GM21423 (cell line): ENCODE data around the gene KRT81.

Experiments
- ATAC-seq: cut with Tn5 transposase; IDR thresholded peaks from one replicate; pipeline ENCODE4 v1.9.1; 2021; ENCODE audit warnings: mild to moderate bottlenecking, moderate library complexity; ENCODE audit not compliant: unreplicated experiment

Gene KRT81

DNA sequence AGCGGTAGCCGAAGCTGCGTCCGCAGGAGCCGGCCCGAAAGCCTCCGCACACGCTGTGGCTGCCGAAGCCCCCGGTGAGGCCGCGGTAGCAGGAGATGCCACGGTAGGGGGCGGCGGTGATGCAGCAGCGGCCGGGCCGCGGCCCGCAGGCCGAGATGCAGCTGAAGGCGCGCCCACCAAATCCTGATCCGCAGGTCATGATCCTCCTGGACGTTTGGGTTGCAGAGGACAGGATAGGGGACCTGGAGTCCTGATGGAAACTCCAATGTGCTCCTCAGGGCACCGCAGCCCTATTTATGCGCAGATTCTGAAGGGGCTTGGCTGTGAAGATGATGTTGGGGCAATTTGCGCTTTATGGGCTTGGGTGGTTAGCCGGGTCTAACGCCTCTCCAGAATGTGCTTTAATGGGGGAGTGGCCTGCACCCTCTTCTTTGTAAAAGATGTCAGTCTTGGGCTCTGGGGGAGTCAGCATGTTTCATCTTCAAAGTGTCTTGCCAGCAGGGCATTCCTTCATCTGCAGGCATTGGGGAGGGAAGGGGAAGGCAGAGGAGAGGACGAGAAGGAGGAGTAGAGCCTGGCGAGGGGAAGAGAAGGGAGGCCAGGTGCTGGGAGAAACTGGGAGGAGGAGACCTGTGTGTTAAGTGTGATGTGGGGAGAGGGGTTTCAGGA is at the start of gene KRT81:
KRT81 (minus strand) TSS at position 268 of the 669 bp plus-strand sequence; CDS start at position 199, 69 bp downstream.
- ATAC-seq = no peak

DNA sequence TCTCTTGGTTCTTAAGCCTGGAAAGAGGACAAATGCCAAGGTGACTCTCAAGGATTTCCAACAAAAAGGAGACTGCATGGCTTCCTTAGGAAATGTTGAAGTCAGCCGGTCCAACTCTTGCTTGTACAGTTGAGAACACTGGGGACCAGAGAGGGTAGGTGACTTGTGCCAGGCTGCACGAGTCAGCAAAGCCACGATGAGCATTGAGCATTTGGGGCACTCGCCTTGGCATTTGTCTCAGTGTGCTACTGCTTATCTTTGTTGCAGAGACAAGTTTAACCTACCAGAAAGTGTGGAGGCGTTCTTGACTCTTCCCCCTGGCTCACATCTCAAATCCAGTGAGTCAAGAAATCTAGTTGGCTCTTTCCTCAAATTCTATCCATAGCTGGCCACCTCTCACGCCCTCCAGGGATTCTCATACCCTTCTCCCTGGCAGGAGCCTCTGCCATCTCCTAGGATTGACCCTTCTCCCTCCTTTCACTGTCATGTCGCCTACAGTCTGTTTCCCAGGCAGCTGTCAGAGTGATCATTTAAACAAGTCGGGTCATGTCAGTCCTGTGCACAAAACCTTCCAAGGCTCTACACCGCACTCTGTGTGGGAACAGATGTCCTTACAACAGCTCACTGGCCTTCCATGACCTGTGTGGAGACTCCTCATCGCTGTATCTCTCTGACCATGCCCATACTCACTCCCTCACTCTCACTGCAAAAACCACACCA is 47.1 kb upstream of the KRT81 start:
- ATAC-seq = no peak

DNA sequence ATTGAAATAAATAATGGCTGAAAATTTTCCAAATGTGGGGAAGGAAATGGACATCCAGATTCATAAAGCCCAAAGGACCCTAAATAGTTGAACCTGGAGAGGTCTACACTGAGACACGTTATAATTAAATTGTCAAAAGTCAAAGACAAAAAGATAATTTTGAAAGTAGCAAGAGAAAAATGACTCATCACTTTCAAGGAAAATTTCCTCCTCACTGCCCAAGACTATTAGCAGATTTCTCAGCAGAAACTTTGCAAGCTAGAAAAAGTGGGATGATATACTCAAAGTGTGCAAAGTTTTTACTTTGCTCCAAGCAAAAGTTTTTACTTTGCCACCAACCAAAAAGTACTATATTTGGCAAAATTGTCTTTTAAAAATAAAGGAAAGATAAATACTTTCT is 45.7 kb upstream of the KRT81 start:
- no peak for ATAC-seq

DNA sequence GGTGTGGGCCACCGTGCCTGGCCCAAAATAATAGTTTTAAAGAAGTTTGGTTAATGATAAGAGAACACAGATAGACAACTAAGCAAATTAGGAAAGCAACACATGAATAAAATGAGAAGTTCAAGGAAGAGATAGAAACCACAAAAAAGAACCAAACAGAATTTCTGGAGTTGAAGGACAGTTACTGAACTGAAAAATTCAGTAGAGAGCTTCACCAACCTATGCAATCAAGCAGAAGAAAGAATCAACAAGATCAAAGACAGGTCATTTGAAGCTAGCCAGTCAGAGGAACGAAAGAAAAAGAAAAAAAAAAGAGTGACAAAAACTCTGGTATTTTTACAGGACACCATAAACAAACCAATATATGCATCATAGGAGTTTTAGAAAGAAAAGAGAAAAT is 45.3 kb upstream of the KRT81 start:
- ATAC-seq = no peak

GRCh38 chr12:52335598-52336262 is 44.4 kb upstream of the KRT81 start:
- ATAC-seq = no peak

GRCh38 chr12:52334185-52334584 is 42.9 kb upstream of the KRT81 start:
- ATAC-seq = no peak

- ATAC-seq = no peak
Observed at GRCh38 chr12:52333321-52333720, 42.0 kb upstream of the KRT81 start.

- ATAC-seq = no peak
Observed at GRCh38 chr12:52332381-52332780, 41.0 kb upstream of the KRT81 start.

DNA sequence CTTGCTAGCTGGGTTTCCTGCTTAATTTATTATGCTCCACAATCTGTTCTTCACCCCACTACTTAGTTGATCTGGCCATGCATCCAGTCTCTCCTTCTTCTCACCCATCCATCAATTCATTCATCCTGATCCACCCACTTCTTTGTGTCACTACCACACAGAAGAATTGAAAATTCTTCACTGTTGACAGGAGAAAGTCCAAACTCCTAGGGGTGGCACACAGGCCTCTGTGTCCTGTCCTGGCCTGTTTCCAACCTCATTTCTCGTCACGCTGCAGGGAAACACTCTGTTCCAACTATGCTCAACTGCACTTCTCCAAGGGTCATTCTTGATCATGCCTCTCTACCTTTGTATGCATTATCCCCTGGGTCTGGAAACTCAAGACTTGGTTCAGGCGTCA is 40.5 kb upstream of the KRT81 start:
- no peak for ATAC-seq

DNA sequence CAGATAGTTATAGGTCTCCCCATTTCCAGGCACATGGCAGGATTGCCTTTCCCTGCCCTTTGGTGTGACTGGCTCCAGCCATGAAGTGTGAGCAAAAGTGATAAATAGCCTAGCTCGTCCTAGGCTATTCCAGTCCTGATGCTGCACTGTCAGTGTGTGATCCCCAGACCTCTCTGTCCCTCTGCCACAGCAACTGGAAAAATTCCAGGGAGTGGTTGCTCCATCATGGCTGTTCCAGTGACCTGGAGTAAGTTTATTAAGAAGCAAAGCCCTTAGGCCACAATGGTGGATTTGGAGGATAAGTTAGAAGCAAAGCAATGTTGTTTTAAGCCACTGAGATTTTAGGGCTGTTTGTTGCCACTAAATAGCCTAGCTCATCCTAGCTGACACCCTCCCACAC is 39.7 kb upstream of the KRT81 start:
- ATAC-seq = no peak

DNA sequence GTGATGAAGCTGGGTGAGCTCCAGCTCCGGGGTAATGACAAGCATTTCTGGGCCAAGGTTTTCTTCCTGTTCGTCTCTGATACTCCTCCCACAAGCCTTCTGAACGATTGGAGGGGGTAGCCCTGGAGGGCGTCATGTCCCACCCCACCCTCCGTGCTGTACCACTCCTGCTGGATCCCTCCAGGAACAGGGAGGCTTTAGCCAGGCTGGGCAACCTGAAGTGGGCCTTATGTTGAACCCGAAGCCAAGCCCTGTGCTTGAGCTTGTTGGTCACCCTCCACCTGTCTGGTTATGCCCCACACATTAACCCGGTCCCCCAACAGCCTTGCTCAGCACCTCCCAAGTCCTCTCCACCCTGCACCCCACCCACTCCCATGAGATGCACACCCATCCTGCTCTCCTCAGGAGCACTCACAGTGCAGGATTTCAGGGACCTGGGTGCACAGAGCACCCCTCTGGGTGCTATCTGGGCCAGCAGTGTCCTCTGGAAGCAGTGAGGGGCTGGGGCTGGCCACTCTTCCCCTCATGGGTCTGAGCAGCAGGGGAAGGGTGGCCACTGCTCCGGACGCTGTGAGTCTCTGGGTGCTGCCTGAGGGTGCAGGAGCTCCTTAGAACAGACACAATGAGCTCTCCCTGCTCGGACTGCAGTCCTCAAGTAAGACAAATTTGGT is 36.6 kb upstream of the KRT81 start:
- ATAC-seq = no peak

GRCh38 chr12:52327052-52327829 is 35.9 kb upstream of the KRT81 start:
- ATAC-seq = peak; percentile 92

DNA sequence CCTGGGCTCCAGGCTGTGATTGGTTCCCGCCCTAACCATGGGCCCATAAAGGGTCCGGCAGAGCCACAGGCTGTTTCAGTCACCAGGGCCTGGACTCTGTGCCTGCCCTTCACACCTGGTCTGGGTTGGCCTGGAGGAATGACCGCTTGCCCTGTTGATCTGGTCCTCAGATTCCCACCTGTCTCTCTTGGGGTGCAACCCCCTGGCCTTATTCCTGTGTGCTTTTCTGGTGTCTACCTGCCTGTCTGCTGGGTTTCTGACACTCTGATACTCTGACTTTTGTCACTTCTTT is 32.8 kb upstream of the KRT81 start:
- ATAC-seq = no peak

DNA sequence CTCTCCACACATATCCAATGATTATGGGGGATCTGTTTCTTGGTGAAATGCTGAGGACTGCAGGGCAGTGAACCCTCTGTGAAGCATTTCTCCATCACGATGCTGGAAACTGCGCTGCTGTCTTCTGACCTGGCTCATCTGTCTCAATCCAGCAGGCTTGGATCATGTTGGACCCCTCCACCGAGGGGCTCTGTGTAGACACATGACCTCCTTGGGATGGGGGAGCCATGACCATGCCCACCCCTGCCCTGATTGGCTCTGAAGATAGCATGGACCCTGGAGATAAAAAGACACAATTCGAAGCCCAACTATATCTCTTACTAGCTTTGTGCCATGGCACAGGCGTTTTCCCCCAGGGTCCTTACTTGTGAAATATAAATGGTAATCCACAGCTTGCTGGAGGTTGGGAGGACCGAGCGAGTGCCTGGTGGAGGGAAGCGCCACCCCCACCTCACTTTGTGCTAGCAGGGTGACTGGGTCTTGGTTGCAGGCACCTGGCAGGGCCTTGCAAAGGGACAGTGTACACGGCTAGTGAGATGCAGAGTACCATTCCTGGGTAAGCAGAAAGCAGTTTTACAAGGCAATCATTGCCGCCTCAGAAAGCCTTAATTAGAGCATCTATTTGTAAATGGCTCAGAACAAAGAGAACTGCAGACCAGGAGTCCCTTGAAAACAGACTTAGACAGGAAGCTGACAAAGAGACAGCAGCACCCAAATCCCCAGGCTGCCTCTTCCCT is 32.2 kb upstream of the KRT81 start:
- ATAC-seq = no peak

- ATAC-seq = no peak
Observed at GRCh38 chr12:52323001-52323400, 31.7 kb upstream of the KRT81 start.

DNA sequence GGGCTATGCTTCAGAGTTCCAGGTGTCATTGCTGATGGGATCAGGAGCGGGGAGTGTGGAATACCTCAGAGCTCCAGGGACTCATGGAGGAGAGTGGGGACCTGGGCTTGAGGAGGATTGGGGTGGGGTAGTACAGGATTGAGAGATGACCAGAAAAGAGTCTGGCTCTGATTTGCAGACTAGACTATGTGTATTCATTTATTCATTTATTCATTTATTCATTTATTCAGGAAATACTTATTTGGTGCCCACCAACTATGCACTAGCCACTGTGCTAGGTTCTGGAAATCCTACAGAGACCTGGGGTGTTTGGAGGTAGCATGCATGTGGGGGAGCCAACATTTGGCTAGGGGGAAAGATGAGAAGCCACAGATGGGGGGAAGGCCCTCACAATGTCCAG is 30.7 kb upstream of the KRT81 start:
- no peak for ATAC-seq

GRCh38 chr12:52321418-52321817 is 30.1 kb upstream of the KRT81 start:
- no peak for ATAC-seq

- no peak for ATAC-seq
Observed at GRCh38 chr12:52320784-52321400, 29.6 kb upstream of the KRT81 start, which contains the start of gene KRT83. Gene KRT83 (minus strand): TSS chr12:52321398. CDS start chr12:52321335, 63 bp downstream.

GRCh38 chr12:52319097-52319496 is 27.8 kb upstream of the KRT81 start:
- ATAC-seq = no peak
